Liver (tissue), 9 donors: ENCODE measurements around the gene RBFA. TPM values are rescaled to one million over a fixed set of nuclear protein-coding genes. Genes with fewer than 3 reads are reported as not detected.
A peak's percentile ranks its signal among the peaks of the same experiment; 100 is the strongest.

Experiments used
- DNase-seq: peaks from one replicate; pipeline ENCODE4 v3.0.0-alpha.2; 2017; ENCODE audit warnings: low spot score
- H3K27ac ChIP-seq, 2 donors: one replicate each; pipeline ENCODE4 v1.7.0; 2013; ENCODE audit warnings: inconsistent platforms in 2 of 2, low read length in 2 of 2, control low read depth in 1 of 2, low read depth in 1 of 2, mild to moderate bottlenecking in 1 of 2
- H3K27me3 ChIP-seq, 4 donors: one replicate each; pipeline versions ENCODE4 v1.6.1 to v1.7.0; 2013; ENCODE audit warnings: low read length in 3 of 4, inconsistent platforms in 1 of 4, mild to moderate bottlenecking in 1 of 4, moderate library complexity in 1 of 4; ENCODE audit not compliant: control insufficient read depth in 4 of 4, insufficient read depth in 4 of 4
- H3K36me3 ChIP-seq, 4 donors: one replicate each; pipeline versions ENCODE4 v1.6.1 to v1.7.0; 2013; ENCODE audit warnings: low read length in 3 of 4, mild to moderate bottlenecking in 3 of 4, low read depth in 1 of 4, moderate library complexity in 1 of 4; ENCODE audit not compliant: control insufficient read depth in 4 of 4, insufficient read depth in 3 of 4
- H3K4me1 ChIP-seq, 4 donors: one replicate each; pipeline versions ENCODE4 v1.6.1 to v1.7.0; 2013; ENCODE audit warnings: low read length in 3 of 4, mild to moderate bottlenecking in 3 of 4, moderate library complexity in 1 of 4; ENCODE audit not compliant: control insufficient read depth in 4 of 4, insufficient read depth in 4 of 4
- H3K4me3 ChIP-seq, 3 donors: one replicate each; pipeline versions ENCODE4 v1.6.1 to v1.7.0; 2013; ENCODE audit warnings: low read length in 3 of 3, control low read depth in 1 of 3, low read depth in 1 of 3, mild to moderate bottlenecking in 1 of 3
- H3K9ac ChIP-seq, 2 donors: one replicate each; pipeline ENCODE4 v1.7.0; 2013; ENCODE audit warnings: low read length in 2 of 2, mild to moderate bottlenecking in 2 of 2, moderate library complexity in 2 of 2, control low read depth in 1 of 2, low read depth in 1 of 2
- H3K9me3 ChIP-seq, 4 donors: one replicate each; pipeline versions ENCODE4 v1.6.1 to v1.7.0; 2013; ENCODE audit warnings: low read length in 3 of 4; ENCODE audit not compliant: control insufficient read depth in 4 of 4
- CTCF ChIP-seq: fragments of 150-350 bp; IDR thresholded peaks from 2 replicates; pipeline ENCODE4 v1.5.1; 2017; ENCODE audit warnings: improper control_type of control experiment, low read depth, low read length; ENCODE audit not compliant: missing input control
- EGR1 ChIP-seq, 2 donors: IDR thresholded peaks; 2 replicates each; pipeline ENCODE4 v1.6.1; 2016 to 2018; ENCODE audit warnings: antibody characterized with exemption in 2 of 2, low read depth in 2 of 2
- FOXA1 ChIP-seq: IDR thresholded peaks from 2 replicates; pipeline ENCODE4 v1.6.1; 2016; ENCODE audit warnings: antibody characterized with exemption
- FOXA2 ChIP-seq: IDR thresholded peaks from 2 replicates; pipeline ENCODE4 v1.6.1; 2016; ENCODE audit warnings: antibody characterized with exemption
- GABPA ChIP-seq, 2 donors: IDR thresholded peaks in 1 of 2; conservative IDR thresholded peaks in 1 of 2; 2 replicates each; pipeline ENCODE4 v1.6.1; 2016; ENCODE audit warnings: antibody characterized with exemption in 2 of 2, mild to moderate bottlenecking in 1 of 2, moderate library complexity in 1 of 2
- HNF4A ChIP-seq, 2 donors: conservative IDR thresholded peaks; 2 replicates each; pipeline ENCODE4 v1.6.1; 2016; ENCODE audit warnings: antibody characterized with exemption in 2 of 2, mild to moderate bottlenecking in 2 of 2
- HNF4G ChIP-seq: IDR thresholded peaks from 2 replicates; pipeline ENCODE4 v1.6.1; 2016; ENCODE audit warnings: antibody characterized with exemption
- JUND ChIP-seq, 2 donors: IDR thresholded peaks; 2 replicates each; pipeline ENCODE4 v1.6.1; 2016; ENCODE audit warnings: antibody characterized with exemption in 2 of 2
- NR2F2 ChIP-seq: IDR thresholded peaks from 2 replicates; pipeline ENCODE4 v1.6.1; 2016; ENCODE audit warnings: antibody characterized with exemption
- RAD21 ChIP-seq, 2 donors: IDR thresholded peaks; 2 replicates each; pipeline ENCODE4 v1.6.1; 2016; ENCODE audit warnings: antibody characterized with exemption in 2 of 2, mild to moderate bottlenecking in 2 of 2
- RXRA ChIP-seq, 2 donors: IDR thresholded peaks; 2 replicates each; pipeline ENCODE4 v1.6.1; 2017 to 2018; ENCODE audit warnings: antibody characterized with exemption in 2 of 2, mild to moderate bottlenecking in 1 of 2
- SP1 ChIP-seq: IDR thresholded peaks from 2 replicates; pipeline ENCODE4 v1.6.1; 2018; ENCODE audit warnings: antibody characterized with exemption, mild to moderate bottlenecking
- TAF1 ChIP-seq: conservative IDR thresholded peaks from 2 replicates; pipeline ENCODE4 v1.6.1; 2016; ENCODE audit warnings: antibody characterized with exemption, mild to moderate bottlenecking
- YY1 ChIP-seq: IDR thresholded peaks from 2 replicates; pipeline ENCODE4 v1.6.1; 2016; ENCODE audit warnings: antibody characterized with exemption, mild to moderate bottlenecking
- ZBTB33 ChIP-seq: IDR thresholded peaks from 2 replicates; pipeline ENCODE4 v1.6.1; 2016; ENCODE audit warnings: antibody characterized with exemption
- WGBS: extraction: QIAGEN DNeasy Blood & Tissue Kit; methylation state at CpG from one replicate; pipeline ENCODE4 v1.1.7; 2013; 5-methylcytosine and 5-hydroxymethylcytosine counted together
- polyA plus RNA-seq, 2 donors: library from polyadenylated mRNA; stranded (reverse) in 1 of 2; unstranded in 1 of 2; fragments of 200-250 nt in 1 of 2; fragments of >200 nt in 1 of 2; fragmentation: Nextera tagmentation in 1 of 2; extraction: Ambion mirVana in 1 of 2; gene quantifications; one replicate each; pipeline versions ENCODE4 v1.2.1 to v1.2.3, GENCODE V29; 2013 to 2015
- total RNA-seq, 2 donors: library from RNA; depleted of rRNA; stranded (reverse); fragments of >200 nt; gene quantifications; one replicate each; pipeline ENCODE4 v1.2.3, GENCODE V29; 2014
- TF ChIP-seq, protein P1 (sequence below): IDR thresholded peaks from 2 replicates; pipeline ENCODE4 v1.6.1; 2016; ENCODE audit warnings: antibody characterized with exemption
- TF ChIP-seq, protein P2 (sequence below): IDR thresholded peaks from 2 replicates; pipeline ENCODE4 v1.6.1; 2016; ENCODE audit warnings: antibody characterized with exemption, mild to moderate bottlenecking
- TF ChIP-seq, protein P3 (sequence below): IDR thresholded peaks from 2 replicates; pipeline ENCODE4 v1.6.1; 2016; ENCODE audit warnings: antibody characterized with exemption
- donor health status: healthy.
- donor health status: healthy.
- donor health status: healthy.
- donor health status: healthy.
- donor health status: healthy.

The RBFA gene, protein sequence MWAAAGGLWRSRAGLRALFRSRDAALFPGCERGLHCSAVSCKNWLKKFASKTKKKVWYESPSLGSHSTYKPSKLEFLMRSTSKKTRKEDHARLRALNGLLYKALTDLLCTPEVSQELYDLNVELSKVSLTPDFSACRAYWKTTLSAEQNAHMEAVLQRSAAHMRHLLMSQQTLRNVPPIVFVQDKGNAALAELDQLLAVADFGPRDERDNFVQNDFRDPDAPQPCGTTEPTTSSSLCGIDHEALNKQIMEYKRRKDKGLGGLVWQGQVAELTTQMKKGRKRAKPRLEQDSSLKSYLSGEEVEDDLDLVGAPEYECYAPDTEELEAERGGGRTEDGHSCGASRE
- 10 to 100 TPM; 20.4 to 25.1 TPM for total RNA-seq
- polyA plus RNA-seq: 10 to 100 TPM; 28.8 to 31.6 TPM

DNA sequence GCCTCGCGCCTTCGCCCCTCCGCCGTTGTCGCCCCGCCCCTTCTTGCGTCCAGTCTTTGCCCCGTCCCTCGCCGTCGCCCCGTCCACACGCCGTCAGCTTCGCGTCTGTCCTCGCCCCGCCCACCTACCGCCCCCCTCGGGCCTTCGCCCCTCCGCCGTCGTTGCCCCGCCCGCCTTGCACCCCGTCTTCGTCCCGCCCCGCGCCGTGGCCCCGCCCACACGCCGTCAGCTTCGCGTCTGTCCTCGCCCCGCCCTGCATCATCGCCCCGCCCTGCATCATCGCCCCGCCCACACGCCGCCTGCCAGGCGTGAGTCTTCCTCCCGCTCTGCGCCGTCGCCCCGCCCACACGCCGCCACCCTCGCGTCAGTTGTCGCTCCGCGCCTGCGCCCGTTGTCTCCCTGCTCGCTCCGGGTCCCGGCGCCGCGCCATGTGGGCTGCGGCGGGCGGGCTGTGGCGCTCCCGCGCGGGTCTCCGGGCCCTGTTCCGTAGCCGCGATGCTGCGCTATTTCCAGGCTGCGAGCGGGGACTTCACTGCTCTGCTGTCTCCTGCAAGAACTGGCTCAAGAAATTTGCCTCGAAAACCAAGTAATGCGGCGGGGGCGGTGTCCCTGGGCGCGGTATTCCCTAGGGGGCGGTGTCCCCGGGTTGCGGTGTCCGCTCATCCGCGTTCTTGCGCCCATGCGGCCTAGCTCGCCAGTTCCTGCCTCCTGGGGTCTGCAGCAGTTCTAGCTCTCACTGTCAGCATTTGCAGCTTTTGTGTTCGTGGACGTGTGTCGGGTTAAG lies at the start of gene RBFA:
Gene RBFA, plus strand, starts transcription at position 367 of the 784 bp plus-strand sequence. Its CDS starts 62 bp downstream, at position 429.
- H3K36me3 ChIP-seq: peaks cover 3 to 6% (median 5%) of the 10 kb centered on the region in 4 donors
- H3K27me3 ChIP-seq: no peaks in the 10 kb centered on the region
- peak; percentile 100 for DNase-seq
- H3K4me3 ChIP-seq: peak within 1 kb of the TSS; percentile 62 to 74 (median 68)
- peak within 1 kb of the TSS; percentile 33 to 62 for H3K9ac ChIP-seq
- peaks cover 0 to 3% (median under 1%) of the 10 kb centered on the region in 4 donors for H3K9me3 ChIP-seq
- peaks cover 0 to 14% (median 9%) of the 10 kb centered on the region in 4 donors for H3K4me1 ChIP-seq
- peak within 1 kb of the TSS; percentile 58 to 89 for H3K27ac ChIP-seq
- TF ChIP-seq GABPA (IDR thresholded peaks at IDR 0.05 in 1 of 2, conservative IDR thresholded peaks at IDR 0.05 in 1 of 2): no peak
- TF ChIP-seq RXRA (IDR thresholded peaks at IDR 0.05): no peak
- peak; percentile 30 for TF ChIP-seq CTCF
- TF ChIP-seq, protein P1, sequence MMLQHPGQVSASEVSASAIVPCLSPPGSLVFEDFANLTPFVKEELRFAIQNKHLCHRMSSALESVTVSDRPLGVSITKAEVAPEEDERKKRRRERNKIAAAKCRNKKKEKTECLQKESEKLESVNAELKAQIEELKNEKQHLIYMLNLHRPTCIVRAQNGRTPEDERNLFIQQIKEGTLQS: no peak
- peak in 1 of 2 donors; percentile 71 for TF ChIP-seq EGR1 (IDR thresholded peaks at IDR 0.05; ENCODE audit: low read depth in 2 of 2)
- no peak for TF ChIP-seq HNF4A (conservative IDR thresholded peaks at IDR 0.05)
- peak; percentile 63 for TF ChIP-seq SP1
- TF ChIP-seq HNF4G: no peak
- peak in 1 of 2 donors; percentile 56 for TF ChIP-seq RAD21 (IDR thresholded peaks at IDR 0.05)
- no peak for TF ChIP-seq FOXA2
- no peak for TF ChIP-seq NR2F2
- TF ChIP-seq, protein P2, sequence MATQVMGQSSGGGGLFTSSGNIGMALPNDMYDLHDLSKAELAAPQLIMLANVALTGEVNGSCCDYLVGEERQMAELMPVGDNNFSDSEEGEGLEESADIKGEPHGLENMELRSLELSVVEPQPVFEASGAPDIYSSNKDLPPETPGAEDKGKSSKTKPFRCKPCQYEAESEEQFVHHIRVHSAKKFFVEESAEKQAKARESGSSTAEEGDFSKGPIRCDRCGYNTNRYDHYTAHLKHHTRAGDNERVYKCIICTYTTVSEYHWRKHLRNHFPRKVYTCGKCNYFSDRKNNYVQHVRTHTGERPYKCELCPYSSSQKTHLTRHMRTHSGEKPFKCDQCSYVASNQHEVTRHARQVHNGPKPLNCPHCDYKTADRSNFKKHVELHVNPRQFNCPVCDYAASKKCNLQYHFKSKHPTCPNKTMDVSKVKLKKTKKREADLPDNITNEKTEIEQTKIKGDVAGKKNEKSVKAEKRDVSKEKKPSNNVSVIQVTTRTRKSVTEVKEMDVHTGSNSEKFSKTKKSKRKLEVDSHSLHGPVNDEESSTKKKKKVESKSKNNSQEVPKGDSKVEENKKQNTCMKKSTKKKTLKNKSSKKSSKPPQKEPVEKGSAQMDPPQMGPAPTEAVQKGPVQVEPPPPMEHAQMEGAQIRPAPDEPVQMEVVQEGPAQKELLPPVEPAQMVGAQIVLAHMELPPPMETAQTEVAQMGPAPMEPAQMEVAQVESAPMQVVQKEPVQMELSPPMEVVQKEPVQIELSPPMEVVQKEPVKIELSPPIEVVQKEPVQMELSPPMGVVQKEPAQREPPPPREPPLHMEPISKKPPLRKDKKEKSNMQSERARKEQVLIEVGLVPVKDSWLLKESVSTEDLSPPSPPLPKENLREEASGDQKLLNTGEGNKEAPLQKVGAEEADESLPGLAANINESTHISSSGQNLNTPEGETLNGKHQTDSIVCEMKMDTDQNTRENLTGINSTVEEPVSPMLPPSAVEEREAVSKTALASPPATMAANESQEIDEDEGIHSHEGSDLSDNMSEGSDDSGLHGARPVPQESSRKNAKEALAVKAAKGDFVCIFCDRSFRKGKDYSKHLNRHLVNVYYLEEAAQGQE: no peak
- no peak for TF ChIP-seq ZBTB33
- TF ChIP-seq TAF1: no peak
- TF ChIP-seq YY1: peak; percentile 18
- TF ChIP-seq JUND (IDR thresholded peaks at IDR 0.05): no peak
- TF ChIP-seq, protein P3, sequence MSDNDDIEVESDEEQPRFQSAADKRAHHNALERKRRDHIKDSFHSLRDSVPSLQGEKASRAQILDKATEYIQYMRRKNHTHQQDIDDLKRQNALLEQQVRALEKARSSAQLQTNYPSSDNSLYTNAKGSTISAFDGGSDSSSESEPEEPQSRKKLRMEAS: peak; percentile 29
- TF ChIP-seq FOXA1: no peak
- under 1% methylated on average over 99 of the region's 99 CpGs for WGBS
